ENCODE data around the gene NGFR. TPM values are rescaled to one million over a fixed set of nuclear protein-coding genes. Genes with fewer than 3 reads are reported as not detected.

The NGFR gene
- total and polyA plus RNA-seq, 2 donors (not counting 1 experiment from before 2014, with no cell fraction given) = 0.31 to 1.6 TPM

DNA sequence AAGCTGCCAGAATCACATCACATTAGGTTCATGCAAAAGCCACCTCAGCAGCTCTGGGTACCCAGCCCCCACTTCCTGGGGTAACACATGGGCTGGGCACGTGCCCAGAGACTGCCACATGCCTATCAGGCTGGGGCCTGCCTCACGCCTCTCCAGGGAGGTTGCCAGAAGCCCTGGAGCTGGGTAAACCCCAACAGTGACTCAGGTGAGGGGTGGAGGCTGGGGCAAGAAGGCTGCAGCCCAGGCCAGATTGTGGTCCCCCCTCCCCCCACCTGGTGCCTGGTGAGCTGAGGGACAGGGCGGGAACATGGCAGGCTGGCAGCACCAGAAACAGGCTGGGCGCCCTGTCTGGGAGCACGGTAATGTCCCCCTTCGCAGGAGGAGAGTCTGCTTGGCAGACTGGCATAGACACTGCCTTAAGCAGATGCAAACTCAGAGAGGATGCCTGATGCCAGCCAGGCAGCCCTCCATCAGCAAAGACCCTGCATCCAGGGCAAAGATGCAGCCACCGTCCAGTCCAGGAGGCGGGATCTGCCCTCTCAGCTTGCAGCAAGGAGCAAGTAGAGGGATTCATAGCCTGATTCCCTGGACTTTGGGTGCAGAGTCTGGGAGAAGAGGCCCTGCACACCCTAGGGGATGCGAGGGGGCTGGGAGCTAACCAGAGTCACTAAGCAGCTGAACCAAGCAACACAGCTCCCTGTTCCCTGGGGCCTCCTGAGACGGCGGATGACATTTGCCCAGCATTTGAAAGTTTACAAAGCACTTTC lies 28.8 kb downstream of the NGFR start:
- no peaks in the 10 kb centered on the region for H4K20me1 ChIP-seq (ENCODE audit: control insufficient read depth, insufficient read depth, low read length, poor library complexity, severe bottlenecking)
- peaks cover 37% of the 10 kb centered on the region for H3K27me3 Mint-ChIP-seq
- H3K9ac ChIP-seq (ENCODE audit: low read length) = no peak overlapping the region
- intact Hi-C loops (cut with micrococcal nuclease) = no loop called here
- H3K4me2 ChIP-seq (replicated peaks; ENCODE audit: low read depth, low read length, poor library complexity, severe bottlenecking) = no peak overlapping the region
- H3K79me2 ChIP-seq (ENCODE audit: control insufficient read depth, insufficient read depth, low read length) = no peaks in the 10 kb centered on the region
- no peak overlapping the region for H2AFZ ChIP-seq (ENCODE audit: insufficient read depth, low read depth, low read length, poor library complexity, severe bottlenecking)
- no peaks in the 10 kb centered on the region for H3K9me3 Mint-ChIP-seq (ENCODE audit: insufficient read depth)
- no peaks in the 10 kb centered on the region for H3K36me3 ChIP-seq (replicated peaks in 1 of 2; ENCODE audit: control extremely low read depth in 1 of 2, control insufficient read depth in 1 of 2, extremely low read depth in 1 of 2, insufficient read depth in 2 of 2, low read length in 1 of 2)
- no peak overlapping the region for H3K27ac ChIP-seq (ENCODE audit: low read length in 2 of 2)
- no peaks in the 10 kb centered on the region for H3K27me3 ChIP-seq (replicated peaks in 1 of 4; ENCODE audit: control extremely low read depth in 1 of 4, control insufficient read depth in 3 of 4, insufficient read depth in 4 of 4, low read length in 3 of 4)
- H3K9me3 ChIP-seq (ENCODE audit: control extremely low read depth in 1 of 3, control insufficient read depth in 2 of 3, insufficient read depth in 1 of 3, low read length in 2 of 3) = no peaks in the 10 kb centered on the region
- no peak overlapping the region for H3K4me3 Mint-ChIP-seq
- no peaks in the 10 kb centered on the region for H3K4me1 Mint-ChIP-seq
- no peak overlapping the region for H3K4me3 ChIP-seq (ENCODE audit: control extremely low read depth in 1 of 5, extremely low read depth in 1 of 5, insufficient read depth in 1 of 5, low read depth in 2 of 5, low read length in 4 of 5)
- ATAC-seq (ENCODE audit: low read depth) = no peak
- 84% methylated on average over 7 of the region's 11 CpGs for WGBS (ENCODE audit: insufficient coverage)
- no peak for TF ChIP-seq EZH2 (IDR thresholded peaks at IDR 0.05; ENCODE audit: borderline replicate concordance, insufficient read depth, low read depth, low read length, poor library complexity, severe bottlenecking)
- TF ChIP-seq, protein P1, sequence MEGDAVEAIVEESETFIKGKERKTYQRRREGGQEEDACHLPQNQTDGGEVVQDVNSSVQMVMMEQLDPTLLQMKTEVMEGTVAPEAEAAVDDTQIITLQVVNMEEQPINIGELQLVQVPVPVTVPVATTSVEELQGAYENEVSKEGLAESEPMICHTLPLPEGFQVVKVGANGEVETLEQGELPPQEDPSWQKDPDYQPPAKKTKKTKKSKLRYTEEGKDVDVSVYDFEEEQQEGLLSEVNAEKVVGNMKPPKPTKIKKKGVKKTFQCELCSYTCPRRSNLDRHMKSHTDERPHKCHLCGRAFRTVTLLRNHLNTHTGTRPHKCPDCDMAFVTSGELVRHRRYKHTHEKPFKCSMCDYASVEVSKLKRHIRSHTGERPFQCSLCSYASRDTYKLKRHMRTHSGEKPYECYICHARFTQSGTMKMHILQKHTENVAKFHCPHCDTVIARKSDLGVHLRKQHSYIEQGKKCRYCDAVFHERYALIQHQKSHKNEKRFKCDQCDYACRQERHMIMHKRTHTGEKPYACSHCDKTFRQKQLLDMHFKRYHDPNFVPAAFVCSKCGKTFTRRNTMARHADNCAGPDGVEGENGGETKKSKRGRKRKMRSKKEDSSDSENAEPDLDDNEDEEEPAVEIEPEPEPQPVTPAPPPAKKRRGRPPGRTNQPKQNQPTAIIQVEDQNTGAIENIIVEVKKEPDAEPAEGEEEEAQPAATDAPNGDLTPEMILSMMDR (IDR thresholded peaks at IDR 0.05) = no peak
- ChIA-PET CTCF (interaction anchor here (1.4 kb wide), 1 partner anchor 29 kb away, joined by 3 read pairs; the partner anchor contains the start of gene NGFR), POLR2A (no interaction called here)
- no peak for DNase-seq
- H3K27ac Mint-ChIP-seq = no peak overlapping the region
- no peaks in the 10 kb centered on the region for H3K4me1 ChIP-seq (ENCODE audit: control insufficient read depth in 2 of 2, insufficient read depth in 2 of 2, low read length in 2 of 2)
